HL-60/S4 treated with phorbol 12-myristate 13-acetate at 8.2 ng/mL for 4 days and 3 days (cell line): ENCODE data around the gene RANBP3.

Experiments
- in situ Hi-C: fragments of 300-500 bp; cut with MboI; formaldehyde crosslinking; loops from 2 replicates; pipeline ENCODE4 v1.15.0; 2022; ENCODE audit warnings: low sequenced_read_pairs

Gene RANBP3

GRCh38 chr19:5953030-5953589, 24.8 kb downstream of the RANBP3 start:
- in situ Hi-C loops: no loop called here

GRCh38 chr19:5952193-5953029, 25.5 kb downstream of the RANBP3 start:
- in situ Hi-C loops: no loop called here

GRCh38 chr19:5951338-5951861, 26.5 kb downstream of the RANBP3 start:
- in situ Hi-C loops: no loop called here

- in situ Hi-C loops: no loop called here
Measured at GRCh38 chr19:5950741-5951140, 27.2 kb downstream of the RANBP3 start.

- in situ Hi-C loops: no loop called here
Measured at GRCh38 chr19:5949792-5950305, 28.1 kb downstream of the RANBP3 start.

GRCh38 chr19:5948752-5949564, 29.0 kb downstream of the RANBP3 start:
- in situ Hi-C loops: no loop called here

GRCh38 chr19:5947435-5947834, 30.5 kb downstream of the RANBP3 start:
- in situ Hi-C loops: no loop called here

- in situ Hi-C loops: no loop called here
Measured at GRCh38 chr19:5943623-5944022, 34.3 kb downstream of the RANBP3 start.

- in situ Hi-C loops: no loop called here
Measured at GRCh38 chr19:5943045-5943444, 34.9 kb downstream of the RANBP3 start.

GRCh38 chr19:5941673-5942072, 36.3 kb downstream of the RANBP3 start:
- in situ Hi-C loops: no loop called here

GRCh38 chr19:5940260-5941208, 37.4 kb downstream of the RANBP3 start:
- in situ Hi-C loops: no loop called here

GRCh38 chr19:5937550-5937949, 40.4 kb downstream of the RANBP3 start:
- in situ Hi-C loops: no loop called here

GRCh38 chr19:5936292-5936592, 41.7 kb downstream of the RANBP3 start:
- in situ Hi-C loops: no loop called here

- in situ Hi-C loops: no loop called here
Measured at GRCh38 chr19:5935473-5936291, 42.3 kb downstream of the RANBP3 start.

- in situ Hi-C loops: no loop called here
Measured at GRCh38 chr19:5934774-5935472, 43.0 kb downstream of the RANBP3 start.

- in situ Hi-C loops: no loop called here
Measured at GRCh38 chr19:5934069-5934401, 43.9 kb downstream of the RANBP3 start.

GRCh38 chr19:5933391-5934068, 44.4 kb downstream of the RANBP3 start:
- in situ Hi-C loops: no loop called here

GRCh38 chr19:5932609-5933262, 45.2 kb downstream of the RANBP3 start:
- in situ Hi-C loops: no loop called here
